ENCODE data around the gene DGKD.

- no peak for TF ChIP-seq POLR2AphosphoS5 (IDR thresholded peaks at IDR 0.05; ENCODE audit: low read depth, low read length)
- TF ChIP-seq POLR2A (IDR thresholded peaks at IDR 0.05; ENCODE audit: low read depth, low read length) = no peak
These were observed 115.9 kb downstream of the DGKD start for GRCh38 chr2:233470011-233470687.

Measured in GM12892 (cell line).